Esophagus (tissue), 2 donors: Measurements from ENCODE around the gene IFITM1. TPM values are rescaled to one million over a fixed set of nuclear protein-coding genes. Genes with fewer than 3 reads are reported as not detected.

Experiments
- H3K27ac ChIP-seq, 2 donors: one replicate each; pipeline ENCODE4 v1.5.1; 2013; ENCODE audit warnings: low read depth in 2 of 2, mild to moderate bottlenecking in 2 of 2, inconsistent platforms in 1 of 2, low read length in 1 of 2, moderate library complexity in 1 of 2
- H3K27me3 ChIP-seq, 2 donors: one replicate each; pipeline ENCODE4 v1.6.1; 2013; ENCODE audit warnings: low read length in 2 of 2, control low read depth in 1 of 2, mild to moderate bottlenecking in 1 of 2; ENCODE audit not compliant: insufficient read depth in 2 of 2, control insufficient read depth in 1 of 2
- H3K36me3 ChIP-seq, 2 donors: one replicate each; pipeline ENCODE4 v1.6.1; 2013; ENCODE audit warnings: low read length in 1 of 2; ENCODE audit not compliant: control insufficient read depth in 2 of 2, insufficient read depth in 2 of 2
- H3K4me1 ChIP-seq, 2 donors: one replicate each; pipeline ENCODE4 v1.6.1; 2013; ENCODE audit warnings: low read length in 1 of 2; ENCODE audit not compliant: control insufficient read depth in 2 of 2, insufficient read depth in 2 of 2
- H3K4me3 ChIP-seq, 2 donors: one replicate each; pipeline ENCODE4 v1.5.1; 2013; ENCODE audit warnings: low read length in 2 of 2, mild to moderate bottlenecking in 2 of 2, low read depth in 1 of 2, moderate library complexity in 1 of 2
- H3K9me3 ChIP-seq, 2 donors: one replicate each; pipeline ENCODE4 v1.6.1; 2013; ENCODE audit warnings: mild to moderate bottlenecking in 2 of 2, low read depth in 1 of 2, low read length in 1 of 2, moderate library complexity in 1 of 2; ENCODE audit not compliant: control insufficient read depth in 2 of 2, insufficient read depth in 1 of 2
- WGBS, 2 donors: extraction: QIAGEN DNeasy Blood & Tissue Kit; methylation state at CpG; one replicate each; pipeline ENCODE4 v1.1.7; 2013; 5-methylcytosine and 5-hydroxymethylcytosine counted together
- polyA plus RNA-seq, 2 donors: library from polyadenylated mRNA; stranded (reverse); fragments of 200-250 nt; gene quantifications; one replicate each; pipeline ENCODE4 v1.2.3, GENCODE V29; 2013
- donor health status: healthy with polysubstance abuse.
- donor health status: Bipolar disorder and iron deficiency.

IFITM1 gene
- polyA plus RNA-seq, 2 donors: 48.2 to 112 TPM

- peaks cover 0 to under 1% of the 10 kb centered on the region in 2 donors for H3K27me3 ChIP-seq
- no peaks in the 10 kb centered on the region for H3K9me3 ChIP-seq
- no peak overlapping the region for H3K4me3 ChIP-seq
- peaks cover 0 to 4% of the 10 kb centered on the region in 2 donors for H3K4me1 ChIP-seq
- H3K36me3 ChIP-seq: no peaks in the 10 kb centered on the region
- WGBS, 2 donors: 89 to 95% methylated on average over 6 of the region's 6 CpGs
- H3K27ac ChIP-seq: no peak overlapping the region
Measured at GRCh38 chr11:272931-273198, 41.0 kb upstream of the IFITM1 start.

GRCh38 chr11:276219-276618 is 37.6 kb upstream of the IFITM1 start:
- H3K9me3 ChIP-seq: no peaks in the 10 kb centered on the region
- no peak overlapping the region for H3K27ac ChIP-seq
- peaks cover 4 to 18% of the 10 kb centered on the region in 2 donors for H3K4me1 ChIP-seq
- no peak overlapping the region for H3K4me3 ChIP-seq
- peaks cover 0 to 18% of the 10 kb centered on the region in 2 donors for H3K27me3 ChIP-seq
- H3K36me3 ChIP-seq: no peaks in the 10 kb centered on the region

DNA sequence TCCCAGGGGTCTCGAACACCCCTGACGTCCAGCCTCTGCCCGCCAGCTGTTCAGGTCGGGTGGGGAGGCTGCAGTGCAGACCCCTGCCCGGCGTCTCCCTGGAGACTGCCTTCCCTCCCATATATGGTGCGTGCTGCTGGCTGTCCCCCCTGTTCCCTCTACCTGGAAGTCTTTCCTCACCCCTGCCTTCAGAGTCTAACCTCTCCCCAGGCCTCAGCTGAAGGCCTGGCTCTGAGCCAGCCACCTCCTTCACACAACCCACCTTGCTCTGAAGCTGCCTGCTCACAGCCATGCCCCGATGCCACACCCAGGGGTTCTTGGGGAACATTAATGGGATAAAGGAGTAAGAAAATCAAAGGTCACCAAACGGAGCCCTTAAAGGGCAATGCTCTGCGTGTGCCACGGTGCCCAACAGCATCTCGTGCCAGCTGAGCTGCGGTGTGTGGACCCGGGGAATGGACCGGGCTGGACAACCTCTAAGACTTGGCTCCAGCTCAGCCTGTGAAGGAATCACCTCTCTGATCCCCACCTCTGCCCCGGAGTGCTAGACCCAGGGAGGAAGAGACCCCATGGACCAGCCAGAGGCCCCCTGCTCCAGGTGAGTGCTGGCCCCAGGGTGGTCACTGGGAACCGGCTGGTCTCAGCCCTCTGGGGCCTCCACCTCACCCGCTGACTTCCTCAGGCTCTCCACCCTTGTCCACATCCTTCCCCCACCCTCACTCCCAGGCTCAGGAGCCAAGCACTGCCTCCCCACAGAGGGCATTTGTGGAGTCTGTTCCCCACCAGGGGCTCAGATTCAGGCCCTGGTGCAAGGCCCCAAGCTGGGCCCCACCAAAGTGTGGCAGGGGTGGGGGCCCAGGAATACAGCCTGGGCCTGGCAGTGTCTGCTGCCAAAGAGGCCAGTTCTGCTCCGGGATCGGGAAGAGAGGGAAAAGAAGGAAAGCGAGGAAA is 35.6 kb upstream of the IFITM1 start, which contains the start of gene NLRP6:
Gene NLRP6 (plus strand): TSS at position 407 of the 951 bp plus-strand sequence. CDS start 163 bp downstream, at position 570.
- peaks cover 0 to 25% of the 10 kb centered on the region in 2 donors for H3K27me3 ChIP-seq
- WGBS, 2 donors: 73 to 75% methylated on average over 21 of the region's 21 CpGs

DNA sequence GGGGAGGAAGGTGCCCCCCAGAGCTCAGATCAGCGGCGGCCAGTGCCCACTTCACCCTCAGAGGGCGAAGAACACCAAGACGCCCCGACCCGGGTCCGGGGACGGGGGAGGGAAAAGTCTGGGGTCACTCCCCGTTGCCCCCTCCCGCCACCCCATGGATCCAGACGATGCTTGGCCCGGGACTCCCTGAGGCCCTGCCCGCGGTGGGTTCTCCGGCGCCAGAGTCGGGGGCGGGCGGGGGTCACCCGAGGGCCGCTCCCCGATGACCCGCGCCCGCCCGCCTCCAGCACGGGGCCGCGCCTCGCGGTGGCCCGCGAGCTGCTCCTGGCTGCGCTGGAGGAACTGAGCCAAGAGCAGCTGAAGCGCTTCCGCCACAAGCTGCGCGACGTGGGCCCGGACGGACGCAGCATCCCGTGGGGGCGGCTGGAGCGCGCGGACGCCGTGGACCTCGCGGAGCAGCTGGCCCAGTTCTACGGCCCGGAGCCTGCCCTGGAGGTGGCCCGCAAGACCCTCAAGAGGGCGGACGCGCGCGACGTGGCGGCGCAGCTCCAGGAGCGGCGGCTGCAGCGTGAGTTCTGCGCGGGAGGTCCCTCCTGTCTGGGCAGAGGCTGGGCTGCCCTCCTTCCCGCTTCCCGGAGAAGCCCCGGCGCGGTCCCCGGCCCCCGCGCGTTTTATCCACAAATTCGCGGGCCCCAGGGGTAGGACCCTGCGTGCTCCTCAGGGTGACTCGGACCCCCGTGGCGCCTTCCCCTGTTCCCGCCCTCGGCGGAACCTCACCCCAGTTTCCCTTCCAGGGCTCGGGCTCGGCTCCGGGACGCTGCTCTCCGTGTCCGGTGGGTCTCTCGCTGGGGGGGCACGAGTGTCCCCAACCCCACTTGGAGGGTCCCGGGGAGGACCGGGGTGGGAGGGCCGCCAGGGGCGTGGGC is 34.5 kb upstream of the IFITM1 start:
- H3K27me3 ChIP-seq: peaks cover 0 to 25% of the 10 kb centered on the region in 2 donors
- peaks cover 7 to 22% of the 10 kb centered on the region in 2 donors for H3K4me1 ChIP-seq
- no peak overlapping the region for H3K27ac ChIP-seq
- no peaks in the 10 kb centered on the region for H3K36me3 ChIP-seq
- WGBS, 2 donors: 12% methylated on average over 89 to 97 of the region's 97 CpGs
- H3K4me3 ChIP-seq: peak overlapping the region; percentile 23 to 29
- no peaks in the 10 kb centered on the region for H3K9me3 ChIP-seq

More for the DNA sequence above, 35.6 kb upstream of the IFITM1 start, which contains the start of gene NLRP6:
- Histone ChIP-seq H3K4me1 (peaks cover 7 to 22% of the 10 kb centered on the region in 2 donors), H3K36me3 (no peaks in the 10 kb centered on the region), H3K9me3 (no peaks in the 10 kb centered on the region), H3K27ac (no peak within 1 kb of the TSS), H3K4me3 (peak within 1 kb of the TSS; percentile 23 to 29)

DNA sequence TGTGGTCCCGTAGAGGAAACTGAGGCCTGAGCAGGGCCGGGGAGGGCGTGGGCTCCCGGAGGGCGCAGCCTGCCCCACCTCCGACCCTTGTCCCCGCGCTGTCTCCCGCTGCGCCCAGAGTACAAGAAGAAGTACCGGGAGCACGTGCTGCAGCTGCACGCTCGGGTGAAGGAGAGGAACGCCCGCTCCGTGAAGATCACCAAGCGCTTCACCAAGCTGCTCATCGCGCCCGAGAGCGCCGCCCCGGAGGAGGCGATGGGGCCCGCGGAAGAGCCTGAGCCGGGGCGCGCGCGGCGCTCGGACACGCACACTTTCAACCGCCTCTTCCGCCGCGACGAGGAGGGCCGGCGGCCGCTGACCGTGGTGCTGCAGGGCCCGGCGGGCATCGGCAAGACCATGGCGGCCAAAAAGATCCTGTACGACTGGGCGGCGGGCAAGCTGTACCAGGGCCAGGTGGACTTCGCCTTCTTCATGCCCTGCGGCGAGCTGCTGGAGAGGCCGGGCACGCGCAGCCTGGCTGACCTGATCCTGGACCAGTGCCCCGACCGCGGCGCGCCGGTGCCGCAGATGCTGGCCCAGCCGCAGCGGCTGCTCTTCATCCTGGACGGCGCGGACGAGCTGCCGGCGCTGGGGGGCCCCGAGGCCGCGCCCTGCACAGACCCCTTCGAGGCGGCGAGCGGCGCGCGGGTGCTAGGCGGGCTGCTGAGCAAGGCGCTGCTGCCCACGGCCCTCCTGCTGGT is 33.7 kb upstream of the IFITM1 start:
- H3K9me3 ChIP-seq: no peaks in the 10 kb centered on the region
- no peak overlapping the region for H3K27ac ChIP-seq
- peaks cover 0 to 25% of the 10 kb centered on the region in 2 donors for H3K27me3 ChIP-seq
- H3K4me1 ChIP-seq: peaks cover 7 to 22% of the 10 kb centered on the region in 2 donors
- 2% methylated on average over 83 to 85 of the region's 85 CpGs for WGBS, 2 donors
- H3K36me3 ChIP-seq: no peaks in the 10 kb centered on the region
- peak overlapping the region; percentile 23 to 31 for H3K4me3 ChIP-seq

DNA sequence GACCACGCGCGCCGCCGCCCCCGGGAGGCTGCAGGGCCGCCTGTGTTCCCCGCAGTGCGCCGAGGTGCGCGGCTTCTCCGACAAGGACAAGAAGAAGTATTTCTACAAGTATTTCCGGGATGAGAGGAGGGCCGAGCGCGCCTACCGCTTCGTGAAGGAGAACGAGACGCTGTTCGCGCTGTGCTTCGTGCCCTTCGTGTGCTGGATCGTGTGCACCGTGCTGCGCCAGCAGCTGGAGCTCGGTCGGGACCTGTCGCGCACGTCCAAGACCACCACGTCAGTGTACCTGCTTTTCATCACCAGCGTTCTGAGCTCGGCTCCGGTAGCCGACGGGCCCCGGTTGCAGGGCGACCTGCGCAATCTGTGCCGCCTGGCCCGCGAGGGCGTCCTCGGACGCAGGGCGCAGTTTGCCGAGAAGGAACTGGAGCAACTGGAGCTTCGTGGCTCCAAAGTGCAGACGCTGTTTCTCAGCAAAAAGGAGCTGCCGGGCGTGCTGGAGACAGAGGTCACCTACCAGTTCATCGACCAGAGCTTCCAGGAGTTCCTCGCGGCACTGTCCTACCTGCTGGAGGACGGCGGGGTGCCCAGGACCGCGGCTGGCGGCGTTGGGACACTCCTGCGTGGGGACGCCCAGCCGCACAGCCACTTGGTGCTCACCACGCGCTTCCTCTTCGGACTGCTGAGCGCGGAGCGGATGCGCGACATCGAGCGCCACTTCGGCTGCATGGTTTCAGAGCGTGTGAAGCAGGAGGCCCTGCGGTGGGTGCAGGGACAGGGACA is 32.9 kb upstream of the IFITM1 start:
- Histone ChIP-seq H3K27me3 (peaks cover 0 to 25% of the 10 kb centered on the region in 2 donors), H3K9me3 (no peaks in the 10 kb centered on the region), H3K36me3 (no peaks in the 10 kb centered on the region), H3K4me1 (peaks cover 7 to 22% of the 10 kb centered on the region in 2 donors), H3K4me3 (peak overlapping the region; percentile 23 to 31), H3K27ac (no peak overlapping the region)
- WGBS, 2 donors: 6 to 7% methylated on average over 77 to 79 of the region's 79 CpGs

GRCh38 chr11:281486-282161 is 32.2 kb upstream of the IFITM1 start:
- WGBS, 2 donors: 29 to 31% methylated on average over 26 of the region's 26 CpGs
- Histone ChIP-seq H3K27me3 (peaks cover 0 to 25% of the 10 kb centered on the region in 2 donors), H3K4me3 (peak overlapping the region in 1 of 2 donors; percentile 23), H3K27ac (no peak overlapping the region), H3K4me1 (peaks cover 7 to 22% of the 10 kb centered on the region in 2 donors), H3K9me3 (no peaks in the 10 kb centered on the region), H3K36me3 (no peaks in the 10 kb centered on the region)

GRCh38 chr11:282171-282570 is 31.7 kb upstream of the IFITM1 start:
- 51 to 64% methylated on average over 4 of the region's 4 CpGs for WGBS, 2 donors
- Histone ChIP-seq H3K27me3 (peaks cover 0 to 25% of the 10 kb centered on the region in 2 donors), H3K4me3 (no peak overlapping the region), H3K36me3 (no peaks in the 10 kb centered on the region), H3K27ac (no peak overlapping the region), H3K9me3 (no peaks in the 10 kb centered on the region), H3K4me1 (peaks cover 7 to 22% of the 10 kb centered on the region in 2 donors)
